Measurements from ENCODE around the gene KLLN. TPM values are rescaled to one million over a fixed set of nuclear protein-coding genes. Genes with fewer than 3 reads are reported as not detected.

Gene KLLN
- total RNA-seq, 3 donors from 2014 or later, result 0.44 to 1.1 (median 0.66) TPM

GRCh38 chr10:87844837-87845623, 18.3 kb downstream of the KLLN start:
- no peak for DNase-seq (ENCODE audit: low spot score in 2 of 2)
- Histone ChIP-seq H3K27me3 (no peaks in the 10 kb centered on the region), H3K36me3 (no peaks in the 10 kb centered on the region), H3K27ac (no peak overlapping the region), H3K4me1 (no peaks in the 10 kb centered on the region), H3K4me3 (no peak overlapping the region), H3K9me3 (no peaks in the 10 kb centered on the region)
- intact Hi-C loops (cut with DNase I; ENCODE audit: low total_unique reads), result no loop called here
- TF ChIP-seq POLR2AphosphoS5 (IDR thresholded peaks at IDR 0.05) (no peak), POLR2A (IDR thresholded peaks at IDR 0.05) (no peak)
- TF ChIP-seq, protein P1, sequence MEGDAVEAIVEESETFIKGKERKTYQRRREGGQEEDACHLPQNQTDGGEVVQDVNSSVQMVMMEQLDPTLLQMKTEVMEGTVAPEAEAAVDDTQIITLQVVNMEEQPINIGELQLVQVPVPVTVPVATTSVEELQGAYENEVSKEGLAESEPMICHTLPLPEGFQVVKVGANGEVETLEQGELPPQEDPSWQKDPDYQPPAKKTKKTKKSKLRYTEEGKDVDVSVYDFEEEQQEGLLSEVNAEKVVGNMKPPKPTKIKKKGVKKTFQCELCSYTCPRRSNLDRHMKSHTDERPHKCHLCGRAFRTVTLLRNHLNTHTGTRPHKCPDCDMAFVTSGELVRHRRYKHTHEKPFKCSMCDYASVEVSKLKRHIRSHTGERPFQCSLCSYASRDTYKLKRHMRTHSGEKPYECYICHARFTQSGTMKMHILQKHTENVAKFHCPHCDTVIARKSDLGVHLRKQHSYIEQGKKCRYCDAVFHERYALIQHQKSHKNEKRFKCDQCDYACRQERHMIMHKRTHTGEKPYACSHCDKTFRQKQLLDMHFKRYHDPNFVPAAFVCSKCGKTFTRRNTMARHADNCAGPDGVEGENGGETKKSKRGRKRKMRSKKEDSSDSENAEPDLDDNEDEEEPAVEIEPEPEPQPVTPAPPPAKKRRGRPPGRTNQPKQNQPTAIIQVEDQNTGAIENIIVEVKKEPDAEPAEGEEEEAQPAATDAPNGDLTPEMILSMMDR (IDR thresholded peaks at IDR 0.05), result no peak

- no peaks in the 10 kb centered on the region for H3K36me3 ChIP-seq
These were observed 19.6 kb downstream of the KLLN start for GRCh38 chr10:87843714-87844113.

DNA sequence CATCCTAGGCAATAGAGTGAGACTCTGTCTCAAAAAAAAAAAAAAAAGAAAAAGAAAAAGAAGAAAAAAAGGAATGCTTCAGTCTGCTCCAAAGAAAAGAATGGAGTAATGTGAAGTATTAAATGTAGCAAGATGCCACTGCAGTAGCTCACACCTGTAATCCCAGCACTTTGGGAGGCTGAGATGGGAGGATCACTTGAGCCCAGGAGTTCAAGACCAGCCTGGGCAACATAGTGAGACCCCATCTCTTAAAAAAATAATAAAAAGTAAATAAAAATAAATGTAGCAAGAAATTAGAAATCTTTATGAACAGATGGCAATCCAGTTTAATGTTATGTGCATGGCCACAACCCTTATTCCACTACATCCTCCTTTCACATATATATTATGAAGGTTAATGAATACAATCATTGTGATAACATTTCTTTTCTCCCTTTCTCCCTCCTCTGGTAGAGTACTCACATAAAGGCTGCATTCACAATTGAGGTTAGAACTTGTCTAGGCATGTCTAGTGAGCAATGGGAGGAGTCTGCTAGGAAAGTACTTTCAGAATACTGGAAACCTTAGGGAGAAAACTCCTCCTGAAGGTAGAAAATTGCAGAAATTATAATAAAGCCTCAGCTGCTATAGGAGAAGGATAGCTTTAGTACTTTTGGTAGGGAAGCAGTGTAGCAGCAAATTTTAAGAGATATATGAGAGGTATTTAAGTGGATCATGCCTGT, 20.4 kb downstream of the KLLN start:
- TF ChIP-seq POLR2A (IDR thresholded peaks at IDR 0.05) (no peak), POLR2AphosphoS5 (IDR thresholded peaks at IDR 0.05) (no peak)
- TF ChIP-seq, protein P1 (IDR thresholded peaks at IDR 0.05), result no peak
- intact Hi-C loops (cut with DNase I; ENCODE audit: low total_unique reads), result no loop called here
- H3K4me1 ChIP-seq, result no peaks in the 10 kb centered on the region
- no peaks in the 10 kb centered on the region for H3K36me3 ChIP-seq
- no peaks in the 10 kb centered on the region for H3K9me3 ChIP-seq
- no peak overlapping the region for H3K4me3 ChIP-seq
- H3K27me3 ChIP-seq, result no peaks in the 10 kb centered on the region
- no peak for DNase-seq (ENCODE audit: low spot score in 2 of 2)
- H3K27ac ChIP-seq, result no peak overlapping the region

More at GRCh38 chr10:87843714-87844113, 19.6 kb downstream of the KLLN start:
- intact Hi-C loops (cut with DNase I; ENCODE audit: low total_unique reads), result no loop called here
- no peak for DNase-seq (ENCODE audit: low spot score in 2 of 2)
- Histone ChIP-seq H3K27me3 (no peaks in the 10 kb centered on the region), H3K4me1 (no peaks in the 10 kb centered on the region), H3K9me3 (no peaks in the 10 kb centered on the region), H3K4me3 (no peak overlapping the region), H3K27ac (no peak overlapping the region)
- TF ChIP-seq, protein P1 (IDR thresholded peaks at IDR 0.05), result no peak
- no peak for TF ChIP-seq POLR2AphosphoS5 (IDR thresholded peaks at IDR 0.05)
- TF ChIP-seq POLR2A (IDR thresholded peaks at IDR 0.05), result no peak

GRCh38 chr10:87842220-87842641, 21.1 kb downstream of the KLLN start:
- Histone ChIP-seq H3K27ac (no peak overlapping the region), H3K27me3 (no peaks in the 10 kb centered on the region), H3K9me3 (no peaks in the 10 kb centered on the region), H3K36me3 (no peaks in the 10 kb centered on the region), H3K4me3 (no peak overlapping the region), H3K4me1 (no peaks in the 10 kb centered on the region)
- intact Hi-C loops (cut with DNase I; ENCODE audit: low total_unique reads), result no loop called here
- TF ChIP-seq, protein P1 (IDR thresholded peaks at IDR 0.05), result no peak
- TF ChIP-seq POLR2A (IDR thresholded peaks at IDR 0.05), result no peak
- TF ChIP-seq POLR2AphosphoS5 (IDR thresholded peaks at IDR 0.05), result no peak
- no peak for DNase-seq (ENCODE audit: low spot score in 2 of 2)

- H3K9me3 ChIP-seq, result no peaks in the 10 kb centered on the region
- no peaks in the 10 kb centered on the region for H3K27me3 ChIP-seq
- no peaks in the 10 kb centered on the region for H3K4me1 ChIP-seq
- intact Hi-C loops (cut with DNase I; ENCODE audit: low total_unique reads), result no loop called here
- no peak for DNase-seq (ENCODE audit: low spot score in 2 of 2)
- no peak for TF ChIP-seq POLR2A (IDR thresholded peaks at IDR 0.05)
- TF ChIP-seq POLR2AphosphoS5 (IDR thresholded peaks at IDR 0.05), result no peak
- TF ChIP-seq, protein P1 (IDR thresholded peaks at IDR 0.05), result no peak
- H3K27ac ChIP-seq, result no peak overlapping the region
- no peak overlapping the region for H3K4me3 ChIP-seq
- H3K36me3 ChIP-seq, result no peaks in the 10 kb centered on the region
These were observed 22.1 kb downstream of the KLLN start for GRCh38 chr10:87841186-87841585.

Data from breast epithelium (tissue), 4 donors.